DMS114 treated with DMSO at 0.1 percent for 48 hours (cell line): ENCODE results near the gene RUNX1.

Experiments
- DNase-seq: peaks from one replicate; lab custom pipeline; 2025; ENCODE audit not compliant: unreplicated experiment; lab: John Stamatoyannopoulos, UW

RUNX1 gene

DNA sequence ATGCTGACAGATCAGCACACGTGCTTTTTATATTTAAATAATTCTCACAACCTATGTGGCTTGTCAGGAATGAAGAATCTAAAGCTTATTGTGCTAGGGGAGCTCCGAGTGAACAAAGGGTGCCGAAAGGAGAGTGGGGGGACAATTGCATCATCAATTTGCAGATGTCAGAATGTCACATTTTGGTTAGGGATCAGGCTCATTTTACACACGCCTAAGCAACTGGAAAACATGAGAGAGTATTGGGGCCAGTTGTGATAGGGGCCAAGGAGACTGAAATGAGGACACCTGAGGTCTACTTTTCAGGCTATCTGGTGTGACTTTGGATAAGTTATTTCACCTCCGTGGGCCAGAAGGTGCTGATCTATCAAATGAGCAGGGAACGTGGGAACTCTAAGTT, 31.8 kb downstream of the RUNX1 start:
- DNase-seq: no peak

DNA sequence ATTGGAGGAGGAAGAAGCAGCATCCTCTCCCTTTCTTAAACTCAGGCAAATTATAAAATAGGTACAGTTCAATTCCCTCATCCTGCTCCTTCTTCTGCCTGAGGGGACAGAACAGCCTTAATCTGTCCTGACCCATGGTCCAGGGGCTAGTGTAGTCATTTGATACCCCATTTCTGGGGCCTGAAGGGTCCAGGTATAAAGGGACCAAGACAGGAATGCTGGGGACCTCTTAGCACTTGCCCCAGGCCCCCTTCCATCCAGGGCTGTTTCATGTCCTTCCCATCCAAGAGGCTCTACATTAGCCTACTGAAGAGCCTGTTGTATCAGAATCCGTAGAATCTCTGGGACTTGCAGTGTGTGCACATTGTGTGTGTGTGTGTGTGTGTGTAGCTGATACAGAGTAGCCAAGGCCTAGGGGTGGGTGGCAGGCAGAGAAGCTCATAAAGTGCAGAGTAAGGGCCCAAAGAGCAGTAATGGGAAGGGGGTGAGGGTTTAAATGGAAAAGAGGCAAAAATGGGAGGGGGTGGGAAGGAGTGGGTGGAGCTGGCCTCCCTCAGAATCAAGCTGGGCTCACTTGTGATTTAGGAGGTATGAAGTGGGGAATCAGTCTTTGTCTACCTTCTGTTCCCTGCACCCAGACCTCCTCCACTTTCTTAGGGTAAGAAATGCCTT, 32.4 kb downstream of the RUNX1 start:
- no peak for DNase-seq

DNA sequence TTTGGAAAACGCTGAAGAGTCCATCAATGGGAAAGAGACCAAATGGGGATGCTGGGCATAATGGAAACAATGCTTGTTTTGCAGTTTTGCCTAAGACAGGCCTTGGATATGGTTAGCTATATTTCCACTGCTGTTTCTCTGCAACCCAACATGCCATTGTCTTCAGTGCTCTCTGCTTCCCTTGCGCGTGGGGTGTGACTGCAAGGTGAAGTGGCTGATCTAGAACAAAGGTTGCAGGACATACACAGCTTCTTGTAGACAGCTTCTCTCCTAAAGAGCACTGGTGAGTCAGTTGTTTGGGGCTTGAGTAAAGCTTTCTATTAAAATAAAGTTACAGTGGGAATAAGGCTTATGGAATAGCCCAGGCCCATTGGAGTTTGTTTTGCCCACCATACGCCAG, 33.0 kb downstream of the RUNX1 start:
- DNase-seq: no peak

DNA sequence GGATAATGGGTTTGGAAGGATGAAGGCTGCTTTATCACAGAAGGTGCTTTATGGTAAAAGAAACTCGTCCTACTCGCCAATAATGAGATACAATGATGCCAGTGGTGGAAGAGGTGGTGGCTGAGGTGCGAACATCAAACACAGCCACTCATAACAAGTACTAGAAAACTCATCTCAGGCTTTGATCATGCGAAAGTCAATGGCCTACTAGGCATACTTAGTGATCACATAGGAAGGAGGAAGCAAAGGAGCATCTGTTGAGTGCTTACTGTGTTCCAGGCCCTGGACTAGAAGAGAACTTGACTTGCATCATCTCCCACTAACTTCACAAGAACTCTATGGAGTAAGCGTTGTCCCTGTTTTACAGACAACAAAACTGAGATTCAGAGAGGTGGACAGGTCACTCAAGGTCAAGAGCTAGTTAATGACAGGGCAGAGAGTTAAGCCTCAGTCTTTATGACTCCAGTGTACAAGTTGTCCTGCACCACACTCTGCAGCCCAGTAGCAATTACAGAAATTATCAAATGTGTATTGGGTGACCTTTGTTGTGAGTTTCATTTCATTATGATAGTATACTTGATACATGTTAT, 33.6 kb downstream of the RUNX1 start:
- DNase-seq: no peak

DNA sequence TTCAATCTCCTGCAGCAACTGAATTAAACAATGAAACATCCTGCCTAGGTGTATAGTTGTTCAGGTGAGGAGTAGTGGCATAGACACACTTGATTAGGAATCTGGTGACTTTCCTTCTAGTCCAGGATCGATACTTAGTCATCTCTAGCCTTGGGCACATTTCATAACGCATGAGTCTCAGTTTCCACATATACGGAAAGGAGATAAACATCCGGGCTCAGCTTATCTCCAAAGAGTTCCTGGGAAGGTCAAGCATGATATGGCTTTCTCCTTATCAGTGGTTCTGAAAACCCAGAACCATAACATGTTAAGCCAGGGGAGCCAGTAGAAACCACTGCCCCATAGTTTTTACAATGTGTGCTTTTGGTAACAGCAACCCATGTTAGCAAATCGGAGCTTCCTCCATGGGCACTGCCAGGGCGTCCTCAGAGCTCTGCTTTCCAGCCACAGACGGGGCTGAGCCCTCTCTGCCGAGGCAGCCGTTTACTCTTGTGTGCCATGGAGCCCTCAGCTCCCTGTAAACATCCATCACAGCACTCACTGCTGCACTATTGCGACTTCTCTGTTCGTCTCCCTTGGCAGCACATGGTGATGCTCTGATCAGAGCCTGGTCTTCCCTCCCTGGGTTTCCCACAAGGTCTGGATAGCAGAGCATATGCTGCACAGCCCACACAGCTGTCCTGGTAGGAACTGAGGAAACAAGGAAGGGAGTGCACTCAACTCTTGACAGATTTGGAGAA, 34.6 kb downstream of the RUNX1 start:
- DNase-seq: no peak

DNA sequence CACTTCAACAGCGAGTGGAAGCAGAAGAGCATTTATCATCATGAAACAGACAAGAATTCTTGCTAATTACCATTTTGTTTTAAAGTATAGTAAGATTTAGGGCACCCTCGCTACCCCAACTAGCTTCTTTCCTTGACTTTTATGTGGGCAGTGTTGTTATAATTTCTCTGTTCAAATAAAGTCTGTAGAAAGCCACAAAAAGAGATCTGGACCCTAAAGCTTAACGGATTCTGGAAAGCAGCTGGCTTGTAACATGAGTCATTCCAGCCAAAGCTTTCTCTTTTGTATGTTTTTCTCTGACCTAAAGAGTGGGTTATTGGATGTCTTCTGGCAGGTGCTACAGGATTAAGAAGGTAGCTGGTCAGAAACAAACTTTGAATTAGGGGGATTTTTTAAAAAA, 37.4 kb downstream of the RUNX1 start:
- no peak for DNase-seq

DNA sequence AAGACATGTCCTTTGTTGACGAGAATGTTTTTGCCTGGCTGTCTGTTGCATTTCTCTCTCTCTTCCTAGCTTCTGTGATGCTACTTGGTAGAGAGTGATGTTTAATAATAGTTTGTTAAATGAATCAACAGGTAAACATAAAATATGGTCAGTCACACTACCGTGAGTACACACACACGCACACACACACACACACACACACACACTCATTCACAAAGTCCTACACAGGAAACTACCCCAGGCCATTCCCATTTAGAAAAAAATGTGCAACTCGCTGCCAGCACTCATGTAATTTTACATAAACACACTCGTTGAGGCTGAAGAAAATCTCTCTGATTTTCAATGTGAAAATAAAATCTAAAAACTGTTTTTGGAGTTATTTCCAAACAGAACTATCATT, 38.7 kb downstream of the RUNX1 start:
- no peak for DNase-seq

DNA sequence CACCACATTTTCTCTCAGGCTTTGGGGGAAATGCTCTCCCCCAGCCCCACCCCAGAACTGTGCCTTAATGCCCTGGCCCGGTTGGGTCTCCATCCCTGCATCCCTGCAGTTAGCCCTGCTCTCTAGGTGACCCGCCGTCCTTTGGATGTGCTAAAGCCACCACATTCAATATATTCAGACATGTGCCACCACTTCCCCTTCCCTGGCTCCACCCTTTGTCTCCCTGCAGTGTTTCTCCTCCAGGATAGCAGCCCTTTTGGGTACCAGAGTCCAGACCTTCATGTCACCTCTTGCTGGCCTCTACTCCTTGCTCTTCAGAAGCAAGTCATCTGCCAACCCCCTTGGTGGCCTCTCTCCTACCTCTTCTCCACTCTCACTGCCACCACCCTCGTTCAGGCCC, 41.8 kb downstream of the RUNX1 start:
- no peak for DNase-seq

DNA sequence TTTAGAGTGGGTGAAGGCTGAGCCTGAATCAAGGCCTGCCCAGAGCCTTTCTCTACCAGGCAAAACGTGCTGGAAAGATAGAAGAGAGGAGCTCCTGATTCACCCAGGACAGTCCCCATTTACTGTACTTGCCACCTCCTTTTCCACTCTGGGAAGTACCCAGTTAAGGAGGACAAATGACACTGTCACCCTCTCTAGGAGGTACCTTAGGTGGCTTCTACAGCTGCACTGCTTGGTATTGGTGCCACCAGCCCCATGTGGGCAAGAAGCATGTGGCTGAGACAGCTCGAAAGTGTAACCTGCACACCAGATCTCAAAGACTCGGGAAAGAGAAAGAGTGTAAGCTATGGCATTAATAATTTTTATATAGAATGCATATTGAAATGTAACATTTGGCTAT, 42.3 kb downstream of the RUNX1 start:
- DNase-seq: no peak

DNA sequence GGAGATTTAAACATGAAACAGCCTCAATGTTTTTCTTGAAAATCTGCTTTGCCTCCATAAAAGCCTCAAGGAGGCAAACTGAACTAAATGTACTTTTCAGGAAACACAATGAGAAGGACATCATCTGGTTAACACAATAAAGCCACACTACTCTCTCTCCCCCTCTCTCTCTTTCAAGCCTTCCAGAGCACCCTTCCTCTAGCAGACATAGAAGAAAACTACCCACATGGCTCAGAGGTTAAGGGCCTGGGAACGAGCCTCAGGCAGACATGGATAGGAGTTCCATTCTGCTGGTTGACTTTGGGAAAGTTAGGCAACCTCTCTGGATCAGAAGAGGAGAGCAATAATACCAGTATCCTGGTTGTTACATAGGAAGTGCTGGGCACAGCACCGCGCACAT, 42.9 kb downstream of the RUNX1 start:
- no peak for DNase-seq

DNA sequence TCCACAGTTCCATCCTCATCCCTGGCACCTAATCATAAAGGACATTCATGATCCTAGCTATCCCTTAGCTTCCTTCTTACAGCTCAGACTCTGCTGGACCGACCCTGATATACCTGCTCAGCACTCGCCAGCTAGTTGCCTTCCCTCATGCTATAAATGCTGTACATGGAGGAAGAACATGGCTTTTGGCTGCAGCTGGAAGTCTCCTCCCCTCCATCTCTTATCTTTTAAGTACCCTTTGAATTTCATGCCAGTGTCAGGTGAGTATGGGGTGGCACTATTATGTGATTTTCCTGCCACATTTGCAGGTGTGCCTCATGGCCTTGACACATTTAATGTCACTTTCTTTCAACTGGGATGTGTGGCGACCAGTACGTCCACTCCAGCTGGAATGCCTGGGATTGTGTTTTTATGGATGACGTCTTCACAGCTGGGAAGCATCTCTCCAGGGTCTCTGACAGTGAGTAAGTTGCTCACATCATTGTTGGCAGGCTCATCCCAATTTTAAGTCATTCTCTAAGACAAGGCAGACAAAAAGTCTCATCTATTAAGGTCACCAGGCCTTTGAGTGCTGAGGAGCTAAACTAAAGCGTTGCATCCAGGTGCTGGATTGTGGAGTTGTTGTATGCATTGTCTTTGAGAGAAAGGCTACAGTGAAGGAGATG, 43.4 kb downstream of the RUNX1 start:
- DNase-seq: no peak

DNA sequence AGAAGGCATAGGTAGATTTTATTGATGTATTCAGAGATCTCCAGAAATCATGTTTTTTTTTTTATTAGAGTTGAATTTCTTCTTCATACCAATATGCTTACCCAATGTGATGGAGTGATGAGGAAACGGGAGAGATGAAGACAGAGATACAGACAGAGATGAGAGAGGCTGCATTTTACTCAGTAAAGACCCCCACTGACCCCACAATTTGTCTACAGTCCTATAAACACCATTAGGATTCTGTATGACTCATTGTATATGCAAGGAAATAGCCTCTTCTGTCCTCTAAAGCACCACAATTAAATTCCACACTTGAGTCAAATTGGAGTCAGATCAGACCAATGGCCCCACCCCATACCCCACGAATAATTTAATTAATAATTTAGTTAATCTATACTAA, 44.0 kb downstream of the RUNX1 start:
- no peak for DNase-seq

DNA sequence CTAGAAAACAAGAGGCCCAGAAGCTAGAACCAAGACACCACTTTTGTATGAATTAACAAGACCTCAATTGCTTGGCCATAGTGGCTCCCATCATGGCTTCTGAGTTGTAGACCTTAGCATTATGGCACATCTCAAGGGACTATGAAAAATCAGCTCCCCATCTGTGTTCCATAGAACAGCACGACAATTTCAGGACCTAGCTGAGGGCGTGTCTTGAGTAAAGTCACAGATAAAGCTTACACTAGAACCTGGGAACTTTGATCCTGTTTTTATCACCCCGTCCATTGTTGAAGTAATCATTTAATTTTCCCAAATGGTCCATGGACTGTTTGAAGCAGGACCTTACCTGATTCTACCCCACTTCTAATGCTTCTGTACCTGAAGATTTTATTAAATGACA, 44.8 kb downstream of the RUNX1 start:
- DNase-seq: no peak

DNA sequence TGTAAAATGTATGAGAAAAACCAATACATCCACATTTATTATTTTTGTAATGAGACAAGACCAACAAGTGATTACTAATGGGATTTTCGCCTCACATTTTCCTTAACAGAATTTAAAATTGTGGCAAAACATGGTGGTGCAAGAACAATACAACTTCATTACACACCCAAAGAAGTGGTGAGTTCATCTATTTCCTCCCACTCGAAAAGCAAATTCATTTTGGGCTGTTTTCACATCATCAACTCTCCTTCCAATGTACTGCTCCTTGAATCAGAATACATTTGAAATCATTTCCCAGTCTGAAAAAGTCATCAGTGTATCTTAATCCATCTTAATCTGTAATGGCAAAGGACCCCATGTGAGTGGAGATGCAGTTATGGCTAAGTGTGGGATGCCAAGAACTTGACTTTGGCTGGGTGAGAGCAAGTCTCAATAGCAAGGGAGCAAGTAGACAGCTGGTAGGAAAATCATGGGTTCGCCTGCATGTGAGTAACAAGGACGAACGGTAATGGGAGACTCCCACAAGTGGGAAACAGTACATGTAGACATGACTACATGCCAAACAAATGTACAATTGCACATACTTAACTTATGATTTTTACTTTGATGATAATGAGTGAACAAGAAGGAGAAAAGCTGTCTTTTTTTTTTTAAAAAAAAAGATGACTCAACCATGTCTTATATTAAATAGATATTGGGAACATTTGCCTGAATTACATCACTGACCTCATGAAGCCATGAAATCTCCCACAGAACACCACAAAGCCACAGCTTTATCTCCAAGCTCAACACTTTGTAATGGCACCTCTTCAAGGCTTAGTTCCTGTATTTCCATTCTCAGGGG, 46.0 kb downstream of the RUNX1 start:
- DNase-seq: no peak

DNA sequence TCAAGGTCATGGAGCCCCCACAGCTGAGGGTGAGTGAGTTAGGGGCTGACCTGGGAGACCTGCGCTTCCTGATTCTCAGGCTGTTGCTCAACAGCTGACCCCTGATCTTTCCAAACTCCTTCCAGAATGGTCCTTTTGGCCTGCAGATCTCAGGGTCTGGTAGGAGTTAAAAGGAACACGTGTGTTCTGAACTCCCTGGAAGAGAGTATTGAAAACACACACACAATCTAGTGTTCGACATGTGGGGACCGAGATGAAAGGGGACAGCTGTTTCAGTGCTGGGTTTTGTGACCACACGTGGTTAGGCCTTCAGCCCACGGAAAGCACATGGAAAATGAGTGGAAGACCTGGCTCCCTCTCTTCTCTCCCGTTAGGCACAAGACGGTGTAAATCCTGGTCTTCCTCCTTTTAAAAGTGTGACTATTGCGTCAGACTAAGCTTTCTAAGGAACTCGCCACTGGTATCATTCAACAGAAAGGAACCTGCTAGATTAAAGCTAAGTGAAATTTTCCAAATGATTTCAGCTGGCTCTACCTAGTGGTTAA, 49.6 kb downstream of the RUNX1 start:
- DNase-seq: no peak

DNA sequence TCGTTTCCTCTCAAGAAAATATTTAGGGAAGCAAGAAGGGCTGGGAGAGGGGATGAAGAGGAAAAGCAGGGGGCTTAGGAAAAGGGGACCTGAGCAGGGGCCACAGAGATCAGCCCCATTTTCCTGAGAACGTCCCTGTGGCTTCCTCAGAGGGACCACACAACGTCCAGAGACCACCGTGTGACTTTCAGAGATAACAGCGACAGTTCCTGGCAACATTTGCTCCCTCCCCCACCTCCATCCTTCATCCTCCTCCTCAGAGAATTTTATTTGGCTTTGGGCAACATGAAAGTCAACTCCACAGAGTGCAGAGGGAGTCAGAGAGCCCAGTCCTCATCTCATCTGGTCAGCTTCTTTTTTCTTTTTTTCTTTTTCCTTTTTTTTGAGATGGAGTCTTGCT, 50.9 kb downstream of the RUNX1 start:
- DNase-seq: no peak

DNA sequence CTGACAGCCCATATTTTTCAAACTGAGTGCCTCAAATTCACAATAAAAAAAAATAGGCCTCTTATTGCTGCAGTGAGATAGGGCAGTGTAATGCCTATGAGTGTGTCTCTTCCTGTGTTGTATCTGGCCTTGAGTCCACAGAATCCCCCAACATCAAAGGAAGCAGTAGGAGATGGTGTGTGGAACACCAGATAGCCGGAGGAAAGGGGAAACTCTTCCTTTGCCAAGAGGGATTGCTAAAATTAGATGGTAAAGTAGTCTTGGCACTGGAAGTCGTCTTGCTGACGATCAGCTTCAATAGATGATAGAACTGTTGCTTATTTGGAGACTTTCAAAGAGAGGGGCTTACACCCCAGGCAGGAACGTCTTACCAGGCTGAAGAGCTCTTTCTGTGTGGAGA, 51.8 kb downstream of the RUNX1 start:
- DNase-seq: no peak

DNA sequence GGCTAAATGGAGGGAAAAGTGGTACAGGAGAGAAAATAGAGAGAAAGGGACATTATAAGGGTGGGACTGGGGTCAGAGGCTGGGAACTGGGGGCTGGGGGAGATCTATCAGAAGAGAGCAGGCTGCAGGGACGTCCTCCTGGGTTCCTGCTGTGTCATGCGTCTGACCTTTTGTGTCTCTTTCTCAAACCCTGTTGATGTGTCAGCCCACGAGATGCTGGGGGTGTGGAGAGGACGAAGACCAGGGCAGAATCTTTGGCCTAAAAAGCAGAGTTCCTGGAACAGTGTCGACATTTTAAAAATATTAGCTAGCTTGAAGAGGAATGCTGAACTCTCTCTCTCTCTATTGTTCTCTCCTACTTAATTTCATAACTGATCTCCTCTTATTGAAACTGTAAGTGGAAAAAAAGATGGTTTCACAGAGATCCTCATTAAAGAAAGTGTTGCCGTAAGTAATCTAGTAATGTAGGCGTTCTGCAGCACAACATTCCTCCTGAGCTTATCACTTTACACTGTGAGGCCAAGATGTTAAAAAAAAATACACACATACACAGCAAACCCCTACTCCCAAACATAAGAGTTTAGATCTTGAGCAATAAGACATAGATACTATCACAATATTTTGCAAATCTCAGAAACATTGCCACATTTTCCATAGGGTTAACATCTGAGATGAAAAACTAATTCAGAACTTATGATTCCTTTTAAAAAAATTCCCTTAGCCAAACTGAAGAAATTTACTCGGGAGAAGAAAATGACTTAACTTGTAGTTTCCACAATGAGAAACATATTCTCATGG, 52.6 kb downstream of the RUNX1 start:
- DNase-seq: no peak

DNA sequence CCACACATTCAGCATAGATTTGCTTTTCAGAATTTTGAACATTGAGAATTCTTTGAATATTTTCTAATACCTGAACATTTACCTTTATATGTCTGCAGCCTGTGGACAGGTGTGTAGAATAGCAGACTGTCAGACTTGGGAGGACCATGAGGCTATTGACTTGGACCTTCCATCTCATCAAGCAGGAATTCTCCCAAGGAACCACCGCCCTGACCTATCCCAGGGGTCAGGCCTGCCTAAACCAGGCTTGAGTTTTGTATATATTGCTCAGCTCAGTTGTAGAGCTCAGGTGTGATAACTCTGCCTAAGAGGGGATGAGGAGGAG, 53.2 kb downstream of the RUNX1 start:
- no peak for DNase-seq
